ENCODE results near the gene FAM120B.

DNA sequence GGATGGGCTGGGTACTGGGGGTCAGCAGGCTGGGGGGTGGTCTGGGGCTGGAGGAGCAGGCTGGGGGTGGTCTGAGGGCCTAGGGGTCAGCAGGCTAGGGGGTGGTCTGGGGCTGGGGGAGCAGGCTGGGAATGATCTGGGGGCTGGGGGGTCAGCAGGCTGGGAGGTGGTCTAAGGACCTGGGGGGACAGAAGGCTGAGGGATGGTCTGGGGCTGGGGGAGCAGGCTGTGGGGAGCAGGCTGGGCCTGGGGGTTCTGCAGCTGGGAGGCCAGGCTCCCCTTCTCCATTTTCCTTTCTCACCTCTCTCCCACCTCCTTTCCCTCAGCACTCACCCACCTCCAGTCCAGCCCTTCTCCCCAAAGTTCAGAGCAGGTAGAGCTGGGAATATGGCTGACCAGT is 132.3 kb downstream of the FAM120B start:
- TF ChIP-seq, protein P1, sequence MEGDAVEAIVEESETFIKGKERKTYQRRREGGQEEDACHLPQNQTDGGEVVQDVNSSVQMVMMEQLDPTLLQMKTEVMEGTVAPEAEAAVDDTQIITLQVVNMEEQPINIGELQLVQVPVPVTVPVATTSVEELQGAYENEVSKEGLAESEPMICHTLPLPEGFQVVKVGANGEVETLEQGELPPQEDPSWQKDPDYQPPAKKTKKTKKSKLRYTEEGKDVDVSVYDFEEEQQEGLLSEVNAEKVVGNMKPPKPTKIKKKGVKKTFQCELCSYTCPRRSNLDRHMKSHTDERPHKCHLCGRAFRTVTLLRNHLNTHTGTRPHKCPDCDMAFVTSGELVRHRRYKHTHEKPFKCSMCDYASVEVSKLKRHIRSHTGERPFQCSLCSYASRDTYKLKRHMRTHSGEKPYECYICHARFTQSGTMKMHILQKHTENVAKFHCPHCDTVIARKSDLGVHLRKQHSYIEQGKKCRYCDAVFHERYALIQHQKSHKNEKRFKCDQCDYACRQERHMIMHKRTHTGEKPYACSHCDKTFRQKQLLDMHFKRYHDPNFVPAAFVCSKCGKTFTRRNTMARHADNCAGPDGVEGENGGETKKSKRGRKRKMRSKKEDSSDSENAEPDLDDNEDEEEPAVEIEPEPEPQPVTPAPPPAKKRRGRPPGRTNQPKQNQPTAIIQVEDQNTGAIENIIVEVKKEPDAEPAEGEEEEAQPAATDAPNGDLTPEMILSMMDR (conservative IDR thresholded peaks at IDR 0.05; ENCODE audit: low read depth, low read length) = no peak
- TF ChIP-seq CHD1 (IDR thresholded peaks at IDR 0.05; ENCODE audit: low read depth, low read length) = no peak
- TF ChIP-seq POLR2A (IDR thresholded peaks at IDR 0.05; ENCODE audit: low read depth, low read length) = no peak
- TF ChIP-seq, protein P2, sequence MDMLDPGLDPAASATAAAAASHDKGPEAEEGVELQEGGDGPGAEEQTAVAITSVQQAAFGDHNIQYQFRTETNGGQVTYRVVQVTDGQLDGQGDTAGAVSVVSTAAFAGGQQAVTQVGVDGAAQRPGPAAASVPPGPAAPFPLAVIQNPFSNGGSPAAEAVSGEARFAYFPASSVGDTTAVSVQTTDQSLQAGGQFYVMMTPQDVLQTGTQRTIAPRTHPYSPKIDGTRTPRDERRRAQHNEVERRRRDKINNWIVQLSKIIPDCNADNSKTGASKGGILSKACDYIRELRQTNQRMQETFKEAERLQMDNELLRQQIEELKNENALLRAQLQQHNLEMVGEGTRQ (IDR thresholded peaks at IDR 0.05; ENCODE audit: low read depth, low read length) = no peak
- TF ChIP-seq RFX5 (IDR thresholded peaks at IDR 0.05; ENCODE audit: low read depth, low read length) = no peak
